Measurements from ENCODE around the gene RNF217.
A peak's percentile ranks its signal among the peaks of the same experiment; 100 is the strongest.
"Not testable (repeated sequence)": the region's sequence is repeated elsewhere in the genome, so short reads cannot be mapped to it uniquely, and the experiment has no call there.

Gene RNF217, protein sequence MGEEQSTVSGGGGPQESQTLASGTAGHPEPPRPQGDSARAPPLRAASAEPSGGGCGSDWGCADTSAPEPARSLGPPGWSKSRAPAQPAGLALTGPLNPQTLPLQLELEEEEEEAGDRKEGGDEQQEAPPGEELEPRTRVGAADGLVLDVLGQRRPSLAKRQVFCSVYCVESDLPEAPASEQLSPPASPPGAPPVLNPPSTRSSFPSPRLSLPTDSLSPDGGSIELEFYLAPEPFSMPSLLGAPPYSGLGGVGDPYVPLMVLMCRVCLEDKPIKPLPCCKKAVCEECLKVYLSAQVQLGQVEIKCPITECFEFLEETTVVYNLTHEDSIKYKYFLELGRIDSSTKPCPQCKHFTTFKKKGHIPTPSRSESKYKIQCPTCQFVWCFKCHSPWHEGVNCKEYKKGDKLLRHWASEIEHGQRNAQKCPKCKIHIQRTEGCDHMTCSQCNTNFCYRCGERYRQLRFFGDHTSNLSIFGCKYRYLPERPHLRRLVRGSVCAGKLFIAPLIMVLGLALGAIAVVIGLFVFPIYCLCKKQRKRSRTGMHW

DNA sequence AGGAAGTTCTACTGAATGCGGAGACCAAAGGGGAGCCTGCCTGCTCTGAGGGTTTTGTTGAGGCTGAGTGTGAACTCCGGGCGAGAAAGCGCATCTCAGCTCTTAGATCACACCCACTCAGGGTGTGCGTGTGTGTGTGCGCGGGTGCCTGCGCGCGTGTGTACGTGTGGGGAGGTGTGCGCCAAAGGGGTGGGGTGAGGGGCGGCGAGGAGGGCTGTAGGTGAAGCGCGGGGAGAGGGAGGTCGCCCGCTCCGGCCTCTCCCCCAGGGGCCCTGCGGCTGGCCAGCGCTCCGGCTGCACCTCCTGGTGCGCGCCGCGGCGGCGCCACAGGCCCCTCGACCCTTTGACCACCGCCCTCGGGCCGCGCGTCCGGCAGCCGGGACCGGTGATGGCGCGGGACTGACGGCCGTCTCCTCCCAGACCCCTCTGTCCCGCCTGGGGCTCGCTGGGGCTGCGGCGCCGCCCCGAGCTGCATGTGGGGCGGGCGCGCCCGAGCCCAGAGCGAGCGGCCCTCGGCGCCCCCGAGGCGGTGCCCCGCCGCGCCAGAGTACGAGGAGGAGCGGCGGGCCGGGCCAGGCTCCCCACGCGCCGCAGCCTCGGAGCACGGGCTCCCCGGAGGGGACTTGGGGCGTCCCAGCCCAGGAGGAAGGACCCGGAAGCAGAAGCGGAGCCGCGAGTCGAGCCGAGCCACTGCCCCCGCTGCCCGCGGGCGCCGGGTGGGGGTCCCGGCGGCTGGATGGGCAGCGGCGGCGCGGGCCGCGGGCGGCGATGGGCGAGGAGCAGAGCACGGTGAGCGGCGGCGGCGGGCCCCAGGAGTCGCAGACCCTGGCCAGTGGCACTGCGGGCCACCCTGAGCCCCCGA is at the start of gene RNF217:
Gene RNF217 (plus strand): TSS at position 661 of the 862 bp plus-strand sequence. CDS start 108 bp downstream, at position 769.
- Mint-ChIP-seq H3K4me1 (ENCODE audit: low read depth) (peaks cover 10% of the 10 kb centered on the region), H3K27me3 (ENCODE audit: low read depth) (peaks cover 58% of the 10 kb centered on the region), H3K27ac (no peak within 1 kb of the TSS), H3K9me3 (no peaks in the 10 kb centered on the region), H3K4me3 (peak within 1 kb of the TSS; percentile 78), H3K36me3 (ENCODE audit: low read depth) (no peaks in the 10 kb centered on the region)
- peak; percentile 4 for DNase-seq (ENCODE audit: low spot score)

DNA sequence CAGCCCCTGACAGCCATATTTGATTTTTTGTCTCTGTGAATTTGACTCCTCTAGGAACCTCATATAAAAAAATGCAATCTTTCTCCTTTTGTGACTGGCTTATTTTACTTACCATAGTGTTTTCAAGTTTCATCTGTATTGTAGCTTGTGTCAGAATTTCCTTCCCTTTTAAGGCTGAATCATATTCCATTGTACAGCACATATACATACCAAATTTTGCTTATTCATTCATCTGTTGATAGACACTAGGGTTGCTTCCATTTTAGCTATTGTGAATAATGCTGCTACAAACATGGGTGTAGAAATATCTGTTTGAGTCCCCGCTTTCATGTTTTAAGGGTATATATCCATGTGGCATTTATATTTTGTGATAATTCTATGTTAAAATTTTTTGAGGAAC is 49.2 kb upstream of the RNF217 start:
- Mint-ChIP-seq H3K27ac (no peak overlapping the region), H3K4me3 (no peak overlapping the region), H3K36me3 (ENCODE audit: low read depth) (no peaks in the 10 kb centered on the region), H3K4me1 (ENCODE audit: low read depth) (no peaks in the 10 kb centered on the region), H3K9me3 (no peaks in the 10 kb centered on the region), H3K27me3 (ENCODE audit: low read depth) (no peaks in the 10 kb centered on the region)
- no peak for DNase-seq (ENCODE audit: low spot score)

DNA sequence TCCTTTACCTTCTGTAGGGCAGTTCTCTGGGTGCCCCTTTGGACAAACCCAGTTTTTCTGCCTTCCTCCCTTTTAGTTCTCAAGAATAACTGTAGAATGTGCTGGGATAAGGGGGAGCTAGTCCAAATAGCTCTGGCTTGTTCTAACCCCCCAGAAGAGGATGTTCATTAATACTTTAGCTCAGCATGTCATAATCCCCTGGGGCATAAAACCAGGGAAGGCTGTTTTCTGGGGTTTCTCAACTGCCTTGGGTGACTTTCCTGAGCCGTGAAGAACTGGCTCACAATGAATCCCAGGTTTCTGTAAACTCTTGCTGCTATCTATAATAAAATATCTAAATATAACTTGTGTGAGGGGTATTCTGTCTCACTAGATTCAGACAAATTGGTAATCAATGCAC is 44.5 kb upstream of the RNF217 start:
- Mint-ChIP-seq H3K4me3 (no peak overlapping the region), H3K9me3 (peaks cover 3% of the 10 kb centered on the region), H3K36me3 (ENCODE audit: low read depth) (no peaks in the 10 kb centered on the region), H3K27ac (no peak overlapping the region), H3K27me3 (ENCODE audit: low read depth) (no peaks in the 10 kb centered on the region), H3K4me1 (ENCODE audit: low read depth) (no peaks in the 10 kb centered on the region)
- DNase-seq (ENCODE audit: low spot score), result no peak

DNA sequence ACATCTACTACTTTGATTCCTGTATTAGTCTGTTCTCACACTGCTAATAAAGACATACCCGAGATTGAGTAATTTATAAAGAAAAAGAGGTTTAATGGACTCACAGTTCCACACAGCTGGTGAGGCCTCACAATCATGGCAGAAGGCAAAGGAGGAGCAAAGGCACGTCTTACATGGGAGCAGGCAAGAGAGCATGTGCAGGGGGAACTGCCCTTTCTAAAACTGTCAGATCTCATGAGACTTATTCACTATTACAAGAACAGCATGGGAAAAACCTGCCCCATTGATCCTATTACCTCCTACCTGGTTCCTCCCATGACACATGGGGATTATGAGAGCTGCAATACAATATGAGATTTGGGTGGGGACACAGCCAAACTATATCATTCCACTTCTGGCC is 42.5 kb upstream of the RNF217 start:
- not testable (repeated sequence) for H3K4me3 Mint-ChIP-seq; H3K36me3 Mint-ChIP-seq (ENCODE audit: low read depth); H3K27ac Mint-ChIP-seq; H3K4me1 Mint-ChIP-seq (ENCODE audit: low read depth); H3K27me3 Mint-ChIP-seq (ENCODE audit: low read depth); DNase-seq (ENCODE audit: low spot score); H3K9me3 Mint-ChIP-seq

DNA sequence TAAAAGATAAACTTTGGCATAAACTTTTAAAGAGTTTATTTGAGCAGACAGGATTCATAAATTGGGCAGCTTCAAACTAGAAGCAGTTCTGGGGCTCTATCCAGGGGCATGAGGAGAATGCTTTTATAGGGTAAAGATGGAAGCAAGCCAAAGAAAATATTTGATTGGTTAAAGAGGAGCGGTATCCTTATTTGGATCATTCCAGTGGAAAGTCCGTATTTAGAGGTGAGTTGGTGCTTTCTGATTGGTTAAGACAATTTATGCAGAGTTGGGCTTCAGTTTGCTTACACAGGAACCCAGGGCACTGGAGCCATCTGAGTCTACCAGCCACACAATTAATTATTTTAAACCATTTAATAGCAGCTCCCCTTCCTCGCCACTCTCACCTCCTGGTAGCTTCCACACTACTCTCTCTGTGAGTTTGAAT is 37.9 kb upstream of the RNF217 start:
- Mint-ChIP-seq H3K36me3 (ENCODE audit: low read depth) (no peaks in the 10 kb centered on the region), H3K27me3 (ENCODE audit: low read depth) (no peaks in the 10 kb centered on the region), H3K4me3 (no peak overlapping the region), H3K9me3 (peaks cover 3% of the 10 kb centered on the region), H3K4me1 (ENCODE audit: low read depth) (no peaks in the 10 kb centered on the region), H3K27ac (no peak overlapping the region)
- DNase-seq (ENCODE audit: low spot score), result no peak

DNA sequence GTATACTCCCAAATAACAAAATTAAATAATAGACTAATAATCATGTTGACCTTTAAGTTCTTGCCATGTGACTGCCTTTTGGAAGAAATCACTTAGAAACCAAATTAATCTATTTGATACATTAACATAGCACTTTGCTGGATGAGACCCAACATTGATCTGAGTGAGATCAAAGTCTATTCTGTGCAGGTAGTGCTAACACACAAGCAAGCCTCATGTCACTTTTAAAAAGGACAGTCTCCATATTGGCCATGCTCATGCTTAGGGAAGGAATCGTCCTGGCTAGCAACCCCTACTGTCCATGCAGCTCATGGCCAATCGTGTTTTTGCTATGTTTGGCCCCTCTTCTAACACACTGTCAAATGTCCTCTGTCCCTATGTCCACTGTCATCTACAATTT is 35.8 kb upstream of the RNF217 start:
- H3K27me3 Mint-ChIP-seq (ENCODE audit: low read depth), result no peaks in the 10 kb centered on the region
- H3K36me3 Mint-ChIP-seq (ENCODE audit: low read depth), result no peaks in the 10 kb centered on the region

DNA sequence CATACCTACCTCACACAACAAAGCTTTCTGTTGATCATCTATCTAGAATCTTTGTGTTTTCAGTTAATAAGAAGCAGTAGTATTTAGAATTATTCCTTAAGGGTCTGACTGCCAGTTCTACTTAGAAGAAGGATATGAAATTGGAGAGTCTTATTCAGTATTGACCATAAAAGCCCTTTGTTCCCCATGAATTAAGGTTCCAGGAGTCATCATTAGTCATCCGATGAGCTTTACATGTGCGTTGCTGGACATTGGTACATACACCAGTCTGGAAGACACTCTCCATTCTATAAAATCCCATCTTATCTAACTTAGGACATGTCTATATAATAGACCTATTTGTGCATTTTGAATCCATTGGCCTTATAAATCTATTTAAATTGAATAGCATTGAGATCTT is 34.4 kb upstream of the RNF217 start:
- H3K4me3 Mint-ChIP-seq, result no peak overlapping the region
- no peaks in the 10 kb centered on the region for H3K9me3 Mint-ChIP-seq
- H3K4me1 Mint-ChIP-seq (ENCODE audit: low read depth), result no peaks in the 10 kb centered on the region
- H3K27me3 Mint-ChIP-seq (ENCODE audit: low read depth), result no peaks in the 10 kb centered on the region
- no peak overlapping the region for H3K27ac Mint-ChIP-seq
- no peak for DNase-seq (ENCODE audit: low spot score)
- no peaks in the 10 kb centered on the region for H3K36me3 Mint-ChIP-seq (ENCODE audit: low read depth)

More for the DNA sequence above, 35.8 kb upstream of the RNF217 start:
- Mint-ChIP-seq H3K4me3 (no peak overlapping the region), H3K9me3 (no peaks in the 10 kb centered on the region), H3K4me1 (ENCODE audit: low read depth) (no peaks in the 10 kb centered on the region), H3K27ac (no peak overlapping the region)
- no peak for DNase-seq (ENCODE audit: low spot score)

DNA sequence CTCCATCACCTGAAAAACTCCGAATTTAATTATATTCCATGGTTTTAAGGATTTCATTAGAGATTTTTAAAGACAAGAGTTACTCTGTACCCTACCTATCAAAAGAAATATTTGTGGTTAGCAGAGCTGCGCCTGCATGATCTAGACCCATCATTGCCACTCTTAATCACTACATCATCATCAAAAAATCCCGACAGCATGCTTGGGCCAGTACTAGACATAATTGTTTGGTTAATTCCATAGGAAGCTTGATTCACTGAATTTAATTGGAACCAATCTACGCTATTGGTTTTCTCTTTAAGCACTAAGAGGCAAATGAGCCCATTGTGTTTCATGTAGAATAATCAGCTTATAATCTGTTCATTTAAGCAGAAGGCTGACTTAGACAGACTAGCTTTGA is 33.4 kb upstream of the RNF217 start:
- Mint-ChIP-seq H3K27me3 (ENCODE audit: low read depth) (no peaks in the 10 kb centered on the region), H3K4me3 (no peak overlapping the region), H3K36me3 (ENCODE audit: low read depth) (no peaks in the 10 kb centered on the region), H3K27ac (no peak overlapping the region), H3K4me1 (ENCODE audit: low read depth) (no peaks in the 10 kb centered on the region), H3K9me3 (no peaks in the 10 kb centered on the region)
- no peak for DNase-seq (ENCODE audit: low spot score)

DNA sequence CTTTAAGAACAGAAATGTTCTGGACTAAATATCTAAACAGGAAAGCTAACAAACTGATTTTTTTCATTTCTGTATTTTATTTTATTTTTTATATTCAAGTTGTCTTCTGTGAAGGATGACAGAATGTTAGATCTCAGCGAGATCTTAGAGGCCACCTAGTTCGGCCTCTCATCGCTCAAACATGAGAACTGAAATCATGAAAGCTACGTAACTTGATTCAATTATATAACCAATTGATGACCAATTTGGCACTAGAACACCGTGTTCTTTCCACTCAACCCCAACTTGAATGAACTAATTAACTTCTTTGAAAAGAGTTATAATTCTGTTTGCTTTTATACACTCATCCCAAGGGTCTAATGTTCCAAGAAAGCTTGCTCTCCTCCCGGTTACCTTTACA is 24.6 kb upstream of the RNF217 start:
- H3K27me3 Mint-ChIP-seq (ENCODE audit: low read depth), result no peaks in the 10 kb centered on the region
- no peak overlapping the region for H3K27ac Mint-ChIP-seq
- H3K4me3 Mint-ChIP-seq, result no peak overlapping the region
- H3K36me3 Mint-ChIP-seq (ENCODE audit: low read depth), result no peaks in the 10 kb centered on the region
- no peaks in the 10 kb centered on the region for H3K4me1 Mint-ChIP-seq (ENCODE audit: low read depth)
- DNase-seq (ENCODE audit: low spot score), result no peak
- H3K9me3 Mint-ChIP-seq, result no peaks in the 10 kb centered on the region

DNA sequence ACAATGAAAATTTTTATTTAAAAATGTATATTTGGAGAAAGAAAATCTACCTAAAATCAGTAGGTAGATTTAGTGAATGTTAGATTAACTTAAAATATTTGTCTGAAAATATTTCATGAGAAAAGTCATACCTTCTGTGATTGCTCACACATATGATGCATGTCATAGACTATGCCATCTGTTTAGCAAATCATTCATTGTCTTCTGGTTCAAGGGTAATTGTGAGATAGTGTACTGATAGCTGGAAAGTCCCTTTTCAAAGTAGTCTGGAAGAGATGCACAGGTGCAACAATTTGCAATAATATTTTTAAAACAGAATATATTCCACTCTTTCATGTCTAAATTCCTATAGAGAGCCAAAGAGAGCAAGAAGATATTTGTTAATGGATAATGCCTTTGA is 21.0 kb upstream of the RNF217 start:
- H3K27me3 Mint-ChIP-seq (ENCODE audit: low read depth), result no peaks in the 10 kb centered on the region
- H3K9me3 Mint-ChIP-seq, result no peaks in the 10 kb centered on the region
- no peaks in the 10 kb centered on the region for H3K4me1 Mint-ChIP-seq (ENCODE audit: low read depth)
- no peak overlapping the region for H3K4me3 Mint-ChIP-seq
- no peak overlapping the region for H3K27ac Mint-ChIP-seq
- no peak for DNase-seq (ENCODE audit: low spot score)
- H3K36me3 Mint-ChIP-seq (ENCODE audit: low read depth), result no peaks in the 10 kb centered on the region

DNA sequence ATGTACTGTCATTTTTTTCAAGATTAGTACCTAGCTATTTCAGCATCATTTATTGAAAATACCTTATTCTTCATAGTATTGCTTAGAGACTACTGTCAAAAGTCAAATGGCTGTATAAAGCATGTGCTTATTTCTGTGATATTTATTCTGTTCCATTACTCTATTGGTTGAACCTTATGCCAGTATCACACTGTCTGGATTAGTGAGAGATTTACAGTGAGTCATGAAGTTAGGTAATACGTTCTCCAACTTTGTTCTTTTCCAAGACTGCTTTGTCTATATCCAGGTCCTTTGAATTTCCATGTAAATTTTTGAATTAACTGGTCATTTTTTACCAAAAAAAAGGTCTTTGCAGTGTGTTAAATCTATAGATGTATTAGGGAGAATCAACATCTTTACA is 18.6 kb upstream of the RNF217 start:
- Mint-ChIP-seq H3K4me3 (no peak overlapping the region), H3K36me3 (ENCODE audit: low read depth) (no peaks in the 10 kb centered on the region), H3K9me3 (no peaks in the 10 kb centered on the region), H3K4me1 (ENCODE audit: low read depth) (no peaks in the 10 kb centered on the region), H3K27ac (no peak overlapping the region), H3K27me3 (ENCODE audit: low read depth) (no peaks in the 10 kb centered on the region)
- no peak for DNase-seq (ENCODE audit: low spot score)

DNA sequence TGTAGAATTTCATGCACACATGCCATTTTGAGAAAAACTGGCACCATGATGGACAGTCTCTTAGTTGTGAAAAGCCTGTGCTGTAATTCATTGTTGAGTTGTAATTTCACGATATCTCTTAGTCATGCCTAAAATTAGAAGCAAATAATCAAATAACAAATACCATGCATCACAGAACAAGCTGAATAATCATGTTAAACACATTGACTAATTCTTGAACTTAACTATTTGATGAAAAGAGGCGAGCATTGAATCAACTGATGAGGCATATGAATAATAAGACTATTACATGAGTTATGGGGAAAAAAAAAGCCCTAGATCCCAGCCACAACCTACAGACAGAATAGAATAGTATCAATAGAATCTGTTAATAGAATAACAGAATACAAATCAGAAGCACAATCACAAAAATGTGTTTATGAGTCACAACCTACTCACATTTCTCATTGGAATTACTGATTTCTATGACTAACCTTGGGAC is 14.2 kb upstream of the RNF217 start:
- DNase-seq (ENCODE audit: low spot score), result no peak
- no peaks in the 10 kb centered on the region for H3K4me1 Mint-ChIP-seq (ENCODE audit: low read depth)
- H3K36me3 Mint-ChIP-seq (ENCODE audit: low read depth), result no peaks in the 10 kb centered on the region
- no peak overlapping the region for H3K4me3 Mint-ChIP-seq
- no peaks in the 10 kb centered on the region for H3K9me3 Mint-ChIP-seq
- no peak overlapping the region for H3K27ac Mint-ChIP-seq
- H3K27me3 Mint-ChIP-seq (ENCODE audit: low read depth), result no peaks in the 10 kb centered on the region

DNA sequence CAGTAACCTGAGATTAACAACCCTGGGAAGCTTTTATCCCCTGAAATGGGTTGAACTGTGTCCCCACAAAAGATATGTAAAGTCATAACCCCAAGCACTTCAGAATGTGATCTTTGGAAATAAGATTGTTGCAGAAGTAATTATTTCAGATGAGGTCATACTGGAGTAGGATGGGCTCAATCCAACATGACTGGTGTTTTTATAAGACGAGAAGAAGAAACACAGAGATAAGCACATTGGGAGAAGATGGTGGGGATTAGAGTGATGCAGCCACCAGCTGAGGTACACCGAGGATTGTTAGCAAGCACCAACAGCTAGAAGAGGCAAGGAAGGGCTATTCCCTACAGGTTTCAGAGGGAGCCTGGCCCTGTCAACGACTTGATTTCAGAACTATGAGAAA is 12.5 kb upstream of the RNF217 start:
- no peak for DNase-seq (ENCODE audit: low spot score)
- H3K4me3 Mint-ChIP-seq, result no peak overlapping the region
- H3K9me3 Mint-ChIP-seq, result no peaks in the 10 kb centered on the region
- no peaks in the 10 kb centered on the region for H3K4me1 Mint-ChIP-seq (ENCODE audit: low read depth)
- H3K27me3 Mint-ChIP-seq (ENCODE audit: low read depth), result no peaks in the 10 kb centered on the region
- H3K27ac Mint-ChIP-seq, result no peak overlapping the region
- no peaks in the 10 kb centered on the region for H3K36me3 Mint-ChIP-seq (ENCODE audit: low read depth)

DNA sequence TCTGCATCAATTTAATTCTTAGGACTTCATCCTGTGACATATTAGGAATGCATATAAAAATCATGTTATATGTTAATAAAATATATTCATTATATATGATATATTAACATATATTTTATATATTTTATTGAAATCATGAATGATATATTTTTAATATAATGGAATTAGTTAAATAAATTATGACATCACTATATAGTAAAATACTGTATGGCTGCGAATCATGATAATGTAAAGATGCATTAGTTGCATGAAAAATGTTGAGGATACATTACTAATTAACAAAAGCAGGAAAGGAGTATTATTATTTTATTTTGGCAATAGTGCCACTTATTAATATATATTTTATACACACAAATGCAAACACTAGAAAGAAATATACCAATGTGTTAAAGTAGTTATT is 8.4 kb upstream of the RNF217 start:
- no peak overlapping the region for H3K4me3 Mint-ChIP-seq
- no peaks in the 10 kb centered on the region for H3K4me1 Mint-ChIP-seq (ENCODE audit: low read depth)
- H3K36me3 Mint-ChIP-seq (ENCODE audit: low read depth), result no peaks in the 10 kb centered on the region
- peaks cover 4% of the 10 kb centered on the region for H3K27me3 Mint-ChIP-seq (ENCODE audit: low read depth)
- no peak overlapping the region for H3K27ac Mint-ChIP-seq
- no peaks in the 10 kb centered on the region for H3K9me3 Mint-ChIP-seq
- DNase-seq (ENCODE audit: low spot score), result no peak
